ENCODE measurements around the gene GSTM5. TPM values are rescaled to one million over a fixed set of nuclear protein-coding genes. Genes with fewer than 3 reads are reported as not detected.

The GSTM5 gene
- total and polyA plus RNA-seq, 2 of the 8 experiments (the other 6 are each of a cell fraction or from before 2014, with no cell fraction given): 0.24 to 0.89 TPM

DNA sequence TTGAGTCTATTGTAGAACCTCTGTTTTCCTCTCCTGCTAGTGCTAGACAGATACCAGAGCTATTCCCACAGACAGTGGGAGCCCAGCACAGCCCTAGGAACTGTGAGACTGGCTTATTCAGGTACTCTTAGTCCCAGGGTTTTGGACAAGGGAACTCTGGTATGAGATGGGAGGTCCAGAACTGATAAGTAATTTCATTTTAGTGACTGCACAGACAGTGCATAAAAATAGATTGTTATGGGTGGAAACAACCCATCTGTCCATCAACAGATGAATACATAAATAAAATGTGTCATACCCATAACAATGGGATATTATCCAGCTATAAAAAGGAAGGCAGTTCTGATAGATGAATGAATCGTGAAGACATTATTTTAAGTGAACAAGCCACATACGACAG, 42.7 kb downstream of the GSTM5 start:
- Histone ChIP-seq H3K27me3 (replicated peaks in 1 of 4; ENCODE audit: control insufficient read depth in 3 of 4, extremely low read depth in 1 of 4, insufficient read depth in 3 of 4, low read length in 3 of 4) (no peaks in the 10 kb centered on the region), H2BK120ac (replicated peaks; ENCODE audit: low read depth, low read length) (no peak overlapping the region), H2AK5ac (ENCODE audit: low read depth, low read length) (no peak overlapping the region), H2BK5ac (ENCODE audit: low read depth, low read length) (no peak overlapping the region), H4K8ac (ENCODE audit: extremely low read depth, insufficient read depth, low read length) (no peak overlapping the region), H3K27ac (ENCODE audit: low read depth, low read length) (no peak overlapping the region), H3K18ac (ENCODE audit: extremely low read depth, low read length) (no peak overlapping the region), H3K36me3 (ENCODE audit: control insufficient read depth in 2 of 4, insufficient read depth in 4 of 4, low read length in 3 of 4) (no peaks in the 10 kb centered on the region), H4K91ac (replicated peaks; ENCODE audit: insufficient read length, low read length) (no peak overlapping the region), H3K4ac (replicated peaks; ENCODE audit: insufficient read length, low read depth, low read length) (no peak overlapping the region), H3K14ac (ENCODE audit: insufficient read length) (no peak overlapping the region), H2AFZ (ENCODE audit: low read length) (no peak overlapping the region), H3K4me2 (ENCODE audit: insufficient read depth in 1 of 2, low read depth in 2 of 2, low read length in 2 of 2) (no peak overlapping the region), H3K23me2 (ENCODE audit: low read depth, low read length) (0 out of 2 replicates have a peak, but pooled peaks cover 2% of the 10 kb centered on the region), H3K79me2 (ENCODE audit: control insufficient read depth in 1 of 2, insufficient read depth in 2 of 2, low read length in 2 of 2) (no peaks in the 10 kb centered on the region), H3K9ac (replicated peaks in 1 of 4; ENCODE audit: extremely low read depth in 1 of 4, low read depth in 3 of 4, low read length in 3 of 4) (no peak overlapping the region), H4K20me1 (replicated peaks in 1 of 2; ENCODE audit: control insufficient read depth in 1 of 2, insufficient read depth in 2 of 2, low read length in 2 of 2) (no peaks in the 10 kb centered on the region), H2BK20ac (ENCODE audit: low read length) (no peak overlapping the region), H3K23ac (ENCODE audit: insufficient read length) (no peak overlapping the region), H4K5ac (ENCODE audit: insufficient read length, low read depth, low read length) (no peak overlapping the region), H3K56ac (replicated peaks; ENCODE audit: insufficient read length, low read depth, low read length) (no peak overlapping the region), H2BK15ac (ENCODE audit: low read length) (no peak overlapping the region), H3K79me1 (ENCODE audit: low read depth, low read length) (no peaks in the 10 kb centered on the region), H3K9me3 (ENCODE audit: insufficient read depth in 2 of 2, low read depth in 1 of 2, low read length in 1 of 2) (no peaks in the 10 kb centered on the region), H3K4me3 (ENCODE audit: extremely low read depth in 1 of 4, insufficient read depth in 2 of 4, low read depth in 3 of 4, low read length in 4 of 4) (no peak overlapping the region), H2BK12ac (ENCODE audit: low read depth, low read length) (no peak overlapping the region), H3K4me1 (replicated peaks in 1 of 4; ENCODE audit: control insufficient read depth in 3 of 4, insufficient read depth in 4 of 4, low read length in 3 of 4) (no peaks in the 10 kb centered on the region)
- CTCF ChIA-PET (ENCODE audit: partially characterized antibody): interaction anchor here (1.1 to 1.6 kb wide), 2 partner anchors 115 to 352 kb away, joined by 3 to 6 read pairs; no protein-coding TSS in a partner anchor
- TF ChIP-seq SP2 (IDR thresholded peaks at IDR 0.05; ENCODE audit: low read length) (no peak), HDAC2 (IDR thresholded peaks at IDR 0.05; ENCODE audit: borderline replicate concordance in 1 of 2, low read depth in 2 of 2, low read length in 2 of 2) (no peak), JUN (IDR thresholded peaks at IDR 0.05; ENCODE audit: low read depth, low read length) (no peak), TAF7 (optimal IDR thresholded peaks at IDR 0.05; ENCODE audit: borderline replicate concordance, low read depth, low read length) (no peak), CBX5 (IDR thresholded peaks at IDR 0.05; ENCODE audit: low read depth, low read length) (no peak), FOSL1 (IDR thresholded peaks at IDR 0.05; ENCODE audit: insufficient read depth, low read depth, low read length) (no peak)
- no peak for FAIRE-seq
- POLR2A ChIA-PET (ENCODE audit: partially characterized antibody): no interaction called here
- DNase-seq (ENCODE audit: low read depth in 1 of 2, low spot score in 2 of 2): no peak
- 93% methylated on average over 2 of the region's 2 CpGs; no CpG with 5 or more reads in 1 of the 2 experiments for WGBS, 2 experiments (ENCODE audit: extremely low coverage in 1 of 2, insufficient coverage in 1 of 2, insufficient read length in 1 of 2, insufficient replicate concordance in 2 of 2, low coverage in 1 of 2, low lambda C conversion rate in 2 of 2, missing lambda C conversion rate in 1 of 2)

All from H1 (cell line).